Measurements from ENCODE around the gene ABI3. TPM values are rescaled to one million over a fixed set of nuclear protein-coding genes. Genes with fewer than 3 reads are reported as not detected.

ABI3 gene
- total and polyA plus RNA-seq, 4 donors, result 4.7 to 8.8 (median 5.5) TPM

GRCh38 chr17:49162866-49163265, 47.6 kb upstream of the ABI3 start:
- H3K27ac ChIP-seq (ENCODE audit: low read depth in 1 of 2, low read length in 2 of 2), result no peak overlapping the region
- H3K4me1 ChIP-seq (ENCODE audit: control insufficient read depth in 4 of 4, insufficient read depth in 4 of 4, low read length in 3 of 4), result no peaks in the 10 kb centered on the region
- H3K27me3 ChIP-seq (ENCODE audit: control insufficient read depth in 4 of 4, insufficient read depth in 4 of 4, low read length in 3 of 4), result peaks cover 0 to 10% (median 3%) of the 10 kb centered on the region in 4 donors
- TF ChIP-seq YY1 (IDR thresholded peaks at IDR 0.05), result no peak
- no peak for TF ChIP-seq ZBTB33 (IDR thresholded peaks at IDR 0.05)
- TF ChIP-seq TAF1 (conservative IDR thresholded peaks at IDR 0.05), result no peak
- TF ChIP-seq MAX (IDR thresholded peaks at IDR 0.05), result no peak
- TF ChIP-seq EGR1 (IDR thresholded peaks at IDR 0.05; ENCODE audit: low read depth in 2 of 2), result no peak
- TF ChIP-seq REST (IDR thresholded peaks at IDR 0.05), result no peak
- TF ChIP-seq HNF4G (IDR thresholded peaks at IDR 0.05), result no peak
- H3K9me3 ChIP-seq (ENCODE audit: control insufficient read depth in 4 of 4, low read length in 3 of 4), result no peaks in the 10 kb centered on the region
- no peaks in the 10 kb centered on the region for H3K36me3 ChIP-seq (ENCODE audit: control insufficient read depth in 4 of 4, insufficient read depth in 3 of 4, low read depth in 1 of 4, low read length in 3 of 4)
- no peak overlapping the region for H3K9ac ChIP-seq (ENCODE audit: low read depth in 1 of 2, low read length in 2 of 2)
- 73% methylated on average over 4 of the region's 4 CpGs for WGBS
- no peak overlapping the region for H3K4me3 ChIP-seq (ENCODE audit: low read depth in 1 of 3, low read length in 3 of 3)
- no peak for DNase-seq (ENCODE audit: low spot score)

GRCh38 chr17:49165143-49165542, 45.4 kb upstream of the ABI3 start:
- H3K4me3 ChIP-seq (ENCODE audit: low read depth in 1 of 3, low read length in 3 of 3), result no peak overlapping the region
- H3K9ac ChIP-seq (ENCODE audit: low read depth in 1 of 2, low read length in 2 of 2), result no peak overlapping the region
- 87% methylated on average over 2 of the region's 2 CpGs for WGBS
- TF ChIP-seq MAX (IDR thresholded peaks at IDR 0.05) (no peak), EGR1 (IDR thresholded peaks at IDR 0.05; ENCODE audit: low read depth in 2 of 2) (no peak), YY1 (IDR thresholded peaks at IDR 0.05) (no peak), JUND (IDR thresholded peaks at IDR 0.05) (no peak), NR2F2 (IDR thresholded peaks at IDR 0.05) (no peak), REST (IDR thresholded peaks at IDR 0.05) (no peak), GABPA (IDR thresholded peaks at IDR 0.05 in 1 of 2, conservative IDR thresholded peaks at IDR 0.05 in 1 of 2) (no peak), TAF1 (conservative IDR thresholded peaks at IDR 0.05) (no peak), ZBTB33 (IDR thresholded peaks at IDR 0.05) (no peak)
- no peak for DNase-seq (ENCODE audit: low spot score)
- peaks cover 0 to 5% (median 2%) of the 10 kb centered on the region in 4 donors for H3K27me3 ChIP-seq (ENCODE audit: control insufficient read depth in 4 of 4, insufficient read depth in 4 of 4, low read length in 3 of 4)
- no peaks in the 10 kb centered on the region for H3K4me1 ChIP-seq (ENCODE audit: control insufficient read depth in 4 of 4, insufficient read depth in 4 of 4, low read length in 3 of 4)
- H3K27ac ChIP-seq (ENCODE audit: low read depth in 1 of 2, low read length in 2 of 2), result no peak overlapping the region
- no peaks in the 10 kb centered on the region for H3K36me3 ChIP-seq (ENCODE audit: control insufficient read depth in 4 of 4, insufficient read depth in 3 of 4, low read depth in 1 of 4, low read length in 3 of 4)
- no peaks in the 10 kb centered on the region for H3K9me3 ChIP-seq (ENCODE audit: control insufficient read depth in 4 of 4, low read length in 3 of 4)
